CD8-positive, alpha-beta memory T cell (primary cell): ENCODE measurements around the gene SFMBT1. TPM values are rescaled to one million over a fixed set of nuclear protein-coding genes. Genes with fewer than 3 reads are reported as not detected.

Source experiments
- CTCF ChIA-PET: fragments of 350-600 bp; sonication (Branson Sonifier 250); formaldehyde crosslinking; loops from one replicate; lab custom pipeline; 2021; ENCODE audit warnings: antibody characterized with exemption; lab: Charles Lee
- POLR2A ChIA-PET: fragments of 350-600 bp; sonication (Branson Sonifier 250); formaldehyde crosslinking; loops from one replicate; lab custom pipeline; 2021; ENCODE audit warnings: antibody characterized with exemption; lab: Charles Lee
- DNase-seq, 5 donors: peaks; one replicate each; pipeline versions ENCODE4 v3.0.0 to v3.0.0-alpha.2; 2020 to 2022; ENCODE audit warnings: mixed read lengths in 1 of 5
- H3K27ac ChIP-seq: one replicate; pipeline ENCODE4 v1.7.0; 2013; ENCODE audit warnings: low read depth, mild to moderate bottlenecking, low read length, moderate library complexity
- H3K27me3 ChIP-seq: 2 replicates; pipeline ENCODE4 v1.7.0; 2013; ENCODE audit warnings: low read length, mild to moderate bottlenecking; ENCODE audit not compliant: insufficient read depth, poor library complexity, severe bottlenecking
- H3K36me3 ChIP-seq: 2 replicates; pipeline ENCODE4 v1.7.0; 2013; ENCODE audit warnings: mild to moderate bottlenecking, low read length, moderate library complexity; ENCODE audit not compliant: insufficient read depth
- H3K4me1 ChIP-seq: 2 replicates; pipeline ENCODE4 v1.7.0; 2013; ENCODE audit warnings: mild to moderate bottlenecking, low read length, moderate library complexity; ENCODE audit not compliant: insufficient read depth
- H3K4me3 ChIP-seq: 2 replicates; pipeline ENCODE4 v1.7.0; 2013; ENCODE audit warnings: mild to moderate bottlenecking, low read length
- H3K9me3 ChIP-seq: 2 replicates; pipeline ENCODE4 v1.7.0; 2013; ENCODE audit warnings: mild to moderate bottlenecking, low read length
- H3K27ac Mint-ChIP-seq, 8 donors: one replicate each; pipeline ENCODE4 v1.8.0; 2020 to 2021; ENCODE audit warnings: mixed read lengths in 8 of 8, mild to moderate bottlenecking in 6 of 8, inconsistent platforms in 3 of 8, moderate library complexity in 3 of 8
- H3K27me3 Mint-ChIP-seq, 2 donors: one replicate each; pipeline ENCODE4 v1.8.0; 2020 to 2021; ENCODE audit warnings: mixed read lengths in 2 of 2, mild to moderate bottlenecking in 1 of 2, moderate library complexity in 1 of 2
- H3K36me3 Mint-ChIP-seq, 3 donors: one replicate each; pipeline ENCODE4 v1.8.0; 2020 to 2021; ENCODE audit warnings: mixed read lengths in 3 of 3, inconsistent platforms in 1 of 3, mild to moderate bottlenecking in 1 of 3
- H3K4me1 Mint-ChIP-seq, 3 donors: one replicate each; pipeline ENCODE4 v1.8.0; 2020 to 2021; ENCODE audit warnings: mixed read lengths in 3 of 3, inconsistent platforms in 1 of 3, mild to moderate bottlenecking in 1 of 3
- H3K4me3 Mint-ChIP-seq, 7 donors: one replicate each; pipeline ENCODE4 v1.8.0; 2020 to 2021; ENCODE audit warnings: mixed read lengths in 7 of 7, mild to moderate bottlenecking in 6 of 7, moderate library complexity in 4 of 7, inconsistent platforms in 2 of 7
- H3K9me3 Mint-ChIP-seq, 5 donors: one replicate each; pipeline ENCODE4 v1.8.0; 2020 to 2022; ENCODE audit warnings: mixed read lengths in 5 of 5, mild to moderate bottlenecking in 3 of 5, moderate library complexity in 2 of 5, inconsistent platforms in 1 of 5
- polyA plus RNA-seq: library from polyadenylated mRNA; unstranded; fragments of 300-500 nt; fragmentation: Illumina TruSeq; gene quantifications from one replicate; pipeline ENCODE4 v1.2.3, GENCODE V29; 2021
- total RNA-seq, 2 experiments: library from RNA; stranded (reverse); gene quantifications; one replicate each; pipeline ENCODE4 v1.2.3, GENCODE V29; 2021

SFMBT1 gene
- total and polyA plus RNA-seq, 3 experiments from 2014 or later, result 17.0 to 21.0 (median 18.3) TPM

DNA sequence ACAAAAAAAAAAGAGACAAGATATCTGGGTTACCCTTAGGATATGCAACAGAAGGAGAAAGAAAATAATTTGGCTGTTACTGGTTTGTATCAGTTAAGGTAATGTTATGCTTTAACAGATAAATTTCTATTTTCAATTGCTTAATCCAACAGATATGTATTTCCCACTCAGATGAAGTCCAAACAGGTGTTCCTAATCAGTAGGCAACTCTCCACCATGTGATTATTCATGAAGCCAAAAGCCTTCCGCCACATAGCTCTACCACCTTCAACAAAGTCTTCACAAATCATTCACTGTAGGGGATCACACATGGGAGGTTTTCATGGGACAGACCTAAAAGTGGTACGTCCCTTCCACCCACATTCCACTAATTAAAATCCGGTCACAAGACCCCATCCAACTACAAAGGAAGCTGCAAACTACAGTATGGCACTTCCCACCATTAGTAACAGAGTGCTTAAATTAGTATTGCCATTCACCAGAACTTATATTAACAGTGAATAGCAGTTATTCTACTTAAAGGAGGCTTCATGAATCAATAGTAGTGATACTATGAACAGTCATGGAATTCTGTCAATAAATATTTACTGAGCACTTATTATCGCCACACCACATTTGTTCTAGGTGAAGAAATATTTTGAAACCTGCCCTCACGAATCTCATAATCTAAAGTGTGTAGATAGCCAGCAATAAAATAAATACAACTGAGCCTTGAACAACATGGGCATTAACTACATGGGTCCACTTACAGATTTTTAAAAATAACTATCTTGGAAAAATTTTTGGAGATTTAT, 66.5 kb downstream of the SFMBT1 start:
- peaks cover 0 to 1% of the 10 kb centered on the region in 2 donors for H3K27me3 Mint-ChIP-seq
- Histone ChIP-seq H3K4me1 (peaks cover 22% of the 10 kb centered on the region), H3K9me3 (no peaks in the 10 kb centered on the region), H3K27me3 (no peaks in the 10 kb centered on the region), H3K4me3 (no peak overlapping the region), H3K27ac (no peak overlapping the region), H3K36me3 (no peaks in the 10 kb centered on the region)
- H3K4me3 Mint-ChIP-seq, result no peak overlapping the region
- H3K27ac Mint-ChIP-seq, result no peak overlapping the region
- POLR2A ChIA-PET, result no interaction called here
- no peak for DNase-seq
- no peaks in the 10 kb centered on the region for H3K9me3 Mint-ChIP-seq
- peaks cover 0 to 3% (median 0%) of the 10 kb centered on the region in 3 donors for H3K36me3 Mint-ChIP-seq
- CTCF ChIA-PET, result interaction anchor here (1.0 kb wide), 1 partner anchor 10 kb away, joined by 3 read pairs; no protein-coding TSS in a partner anchor
- peaks cover 26 to 35% (median 29%) of the 10 kb centered on the region in 3 donors for H3K4me1 Mint-ChIP-seq

DNA sequence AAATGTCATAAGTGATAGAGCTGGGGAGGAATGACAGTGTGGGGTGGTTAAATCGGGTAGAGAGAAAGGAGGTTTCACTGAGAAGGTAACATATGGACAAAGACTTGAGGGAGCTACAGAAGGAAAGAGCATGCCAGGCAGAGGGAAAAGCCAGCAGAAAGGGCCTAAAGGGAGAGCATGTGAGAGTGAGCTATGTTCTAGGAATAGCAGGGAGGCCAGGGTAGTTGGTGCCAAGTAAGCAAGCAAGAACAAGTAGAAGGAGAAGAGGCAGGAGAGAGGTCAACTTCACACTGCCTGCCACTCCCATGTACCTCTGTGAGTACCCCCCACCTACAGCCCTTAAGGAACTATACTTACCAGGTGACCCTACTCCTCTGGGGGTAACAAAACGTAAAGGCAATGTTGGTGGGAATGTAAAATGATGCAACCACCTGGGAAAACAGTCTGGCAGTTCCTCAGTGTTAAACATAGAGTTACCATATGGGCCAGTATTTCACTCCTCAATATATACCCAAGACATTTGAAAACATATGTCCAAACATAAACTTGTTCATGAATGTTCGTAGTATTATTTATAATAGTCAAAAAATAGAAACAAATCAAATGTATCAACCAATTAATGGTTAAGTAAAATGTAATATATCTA, 67.6 kb downstream of the SFMBT1 start:
- H3K27me3 Mint-ChIP-seq, result peaks cover 0 to 1% of the 10 kb centered on the region in 2 donors
- no peaks in the 10 kb centered on the region for H3K9me3 Mint-ChIP-seq

GRCh38 chr3:52973806-52974205, 72.1 kb downstream of the SFMBT1 start:
- Mint-ChIP-seq H3K4me1 (peaks cover 5 to 19% (median 16%) of the 10 kb centered on the region in 3 donors), H3K4me3 (no peak overlapping the region), H3K27ac (peak overlapping the region in 1 of 8 donors; percentile 22), H3K27me3 (no peaks in the 10 kb centered on the region), H3K36me3 (peaks cover 0 to 5% (median 3%) of the 10 kb centered on the region in 3 donors), H3K9me3 (no peaks in the 10 kb centered on the region)
- Histone ChIP-seq H3K4me1 (no peaks in the 10 kb centered on the region), H3K27me3 (no peaks in the 10 kb centered on the region), H3K27ac (no peak overlapping the region), H3K4me3 (no peak overlapping the region), H3K9me3 (no peaks in the 10 kb centered on the region), H3K36me3 (no peaks in the 10 kb centered on the region)
- CTCF ChIA-PET, result no interaction called here
- DNase-seq, result no peak
- POLR2A ChIA-PET, result no interaction called here

More for the DNA sequence above, 67.6 kb downstream of the SFMBT1 start:
- Mint-ChIP-seq H3K27ac (peak overlapping the region in 1 of 8 donors; percentile 91), H3K4me1 (peaks cover 17 to 33% (median 26%) of the 10 kb centered on the region in 3 donors), H3K4me3 (no peak overlapping the region), H3K36me3 (peaks cover 0 to 3% (median 0%) of the 10 kb centered on the region in 3 donors)
- no peaks in the 10 kb centered on the region for H3K9me3 ChIP-seq
- DNase-seq, result no peak
- H3K36me3 ChIP-seq, result no peaks in the 10 kb centered on the region
- H3K27me3 ChIP-seq, result no peaks in the 10 kb centered on the region
- POLR2A ChIA-PET, result no interaction called here
- CTCF ChIA-PET, result no interaction called here
- H3K27ac ChIP-seq, result no peak overlapping the region
- H3K4me1 ChIP-seq, result peaks cover 12% of the 10 kb centered on the region
- H3K4me3 ChIP-seq, result no peak overlapping the region

DNA sequence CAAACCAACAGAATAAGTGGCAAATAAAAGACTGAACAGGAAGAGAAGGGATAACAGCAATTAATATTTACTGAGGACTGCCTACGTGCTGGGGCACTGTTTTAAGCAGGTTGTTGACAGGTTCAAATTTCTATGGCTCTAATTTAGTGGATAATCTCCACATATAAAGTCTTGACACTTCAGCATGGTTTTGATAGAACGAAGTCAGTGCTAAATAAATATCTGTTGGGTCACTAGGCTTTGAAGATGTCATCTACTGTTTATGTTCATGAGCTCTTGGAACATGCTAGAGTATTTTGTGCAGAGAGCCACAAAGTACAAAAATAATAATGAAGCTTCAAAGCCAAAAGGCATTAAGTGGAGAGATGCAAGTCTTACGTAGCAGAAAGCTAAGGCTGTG, 74.0 kb downstream of the SFMBT1 start:
- H3K9me3 ChIP-seq, result no peaks in the 10 kb centered on the region
- Mint-ChIP-seq H3K4me3 (no peak overlapping the region), H3K27me3 (no peaks in the 10 kb centered on the region), H3K27ac (peak overlapping the region in 1 of 8 donors; percentile 67), H3K4me1 (peaks cover 9 to 23% (median 19%) of the 10 kb centered on the region in 3 donors), H3K36me3 (peaks cover 0 to 13% (median 5%) of the 10 kb centered on the region in 3 donors), H3K9me3 (no peaks in the 10 kb centered on the region)
- no peak overlapping the region for H3K27ac ChIP-seq
- CTCF ChIA-PET, result no interaction called here
- no peaks in the 10 kb centered on the region for H3K36me3 ChIP-seq
- no peaks in the 10 kb centered on the region for H3K27me3 ChIP-seq
- POLR2A ChIA-PET, result interaction anchor here (0.5 kb wide), 1 partner anchor 25 kb away, joined by 4 read pairs; no protein-coding TSS in a partner anchor
- no peaks in the 10 kb centered on the region for H3K4me1 ChIP-seq
- DNase-seq, result no peak
- H3K4me3 ChIP-seq, result no peak overlapping the region

DNA sequence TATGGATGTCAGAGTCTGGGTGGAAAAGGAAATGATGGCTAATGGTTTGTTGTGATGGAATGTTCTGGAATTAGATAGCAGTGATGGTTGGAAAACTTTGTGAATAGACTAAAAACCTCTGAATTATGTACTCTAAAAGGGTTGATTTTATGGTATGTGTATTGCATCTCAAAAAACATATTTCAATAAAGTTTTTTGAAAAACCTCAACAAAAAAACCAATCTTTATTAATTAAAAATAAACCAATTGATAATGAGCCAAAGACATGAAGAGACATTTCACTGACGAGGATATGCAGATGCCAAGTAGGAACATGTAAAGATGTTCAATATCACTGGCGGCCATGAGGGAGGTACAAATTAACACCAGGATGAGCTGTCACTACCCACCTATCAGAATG, 78.5 kb downstream of the SFMBT1 start:
- CTCF ChIA-PET, result no interaction called here
- Histone ChIP-seq H3K4me3 (no peak overlapping the region), H3K4me1 (no peaks in the 10 kb centered on the region), H3K27ac (no peak overlapping the region), H3K36me3 (no peaks in the 10 kb centered on the region), H3K27me3 (no peaks in the 10 kb centered on the region), H3K9me3 (no peaks in the 10 kb centered on the region)
- no peak overlapping the region for H3K4me3 Mint-ChIP-seq
- H3K9me3 Mint-ChIP-seq, result no peaks in the 10 kb centered on the region
- H3K36me3 Mint-ChIP-seq, result peaks cover 0 to 18% (median 11%) of the 10 kb centered on the region in 3 donors
- no peaks in the 10 kb centered on the region for H3K27me3 Mint-ChIP-seq
- H3K27ac Mint-ChIP-seq, result peak overlapping the region in 3 of 8 donors; percentile 7 to 37 (median 19)
- DNase-seq, result no peak
- POLR2A ChIA-PET, result no interaction called here
- H3K4me1 Mint-ChIP-seq, result peaks cover 8 to 10% (median 10%) of the 10 kb centered on the region in 3 donors

GRCh38 chr3:52962160-52962559, 83.7 kb downstream of the SFMBT1 start:
- no peaks in the 10 kb centered on the region for H3K9me3 Mint-ChIP-seq
- DNase-seq, result no peak
- ChIA-PET CTCF (interaction anchor here (0.6 kb wide), 1 partner anchor 68 kb away, joined by 3 read pairs; no protein-coding TSS in a partner anchor), POLR2A (no interaction called here)
- Histone ChIP-seq H3K4me1 (no peaks in the 10 kb centered on the region), H3K27ac (no peak overlapping the region), H3K27me3 (no peaks in the 10 kb centered on the region), H3K4me3 (no peak overlapping the region), H3K9me3 (no peaks in the 10 kb centered on the region), H3K36me3 (no peaks in the 10 kb centered on the region)
- H3K4me1 Mint-ChIP-seq, result peaks cover 10 to 18% (median 14%) of the 10 kb centered on the region in 3 donors
- H3K4me3 Mint-ChIP-seq, result no peak overlapping the region
- no peak overlapping the region for H3K27ac Mint-ChIP-seq
- peaks cover 10 to 27% (median 13%) of the 10 kb centered on the region in 3 donors for H3K36me3 Mint-ChIP-seq
- no peaks in the 10 kb centered on the region for H3K27me3 Mint-ChIP-seq

DNA sequence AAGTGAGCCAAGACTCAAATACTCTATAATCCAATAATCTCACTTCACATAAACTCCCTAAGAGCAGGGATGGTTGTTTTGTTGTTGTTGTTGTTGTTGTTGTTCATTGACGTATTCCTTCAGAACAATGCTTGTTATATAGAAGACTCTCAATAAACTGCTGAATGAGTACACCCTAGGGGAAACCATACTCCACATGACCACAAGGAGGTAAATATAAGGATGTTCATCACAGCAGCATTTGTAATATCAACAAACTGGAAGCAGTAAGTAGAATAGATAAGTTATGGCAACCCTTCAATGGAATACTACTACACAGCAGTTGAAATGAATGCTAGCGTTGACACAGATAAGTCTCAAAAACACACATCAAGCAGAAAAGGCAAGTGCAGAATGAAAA, 86.1 kb downstream of the SFMBT1 start:
- no peak overlapping the region for H3K27ac ChIP-seq
- peaks cover 10 to 28% (median 15%) of the 10 kb centered on the region in 3 donors for H3K36me3 Mint-ChIP-seq
- peaks cover 22 to 31% (median 22%) of the 10 kb centered on the region in 3 donors for H3K4me1 Mint-ChIP-seq
- no peak for DNase-seq
- no peaks in the 10 kb centered on the region for H3K9me3 Mint-ChIP-seq
- H3K27ac Mint-ChIP-seq, result no peak overlapping the region
- no peak overlapping the region for H3K4me3 ChIP-seq
- no peaks in the 10 kb centered on the region for H3K27me3 ChIP-seq
- H3K4me1 ChIP-seq, result no peaks in the 10 kb centered on the region
- H3K27me3 Mint-ChIP-seq, result no peaks in the 10 kb centered on the region
- H3K9me3 ChIP-seq, result no peaks in the 10 kb centered on the region
- ChIA-PET POLR2A (no interaction called here), CTCF (no interaction called here)
- H3K4me3 Mint-ChIP-seq, result no peak overlapping the region
- H3K36me3 ChIP-seq, result no peaks in the 10 kb centered on the region

GRCh38 chr3:52939600-52939999, 106.3 kb downstream of the SFMBT1 start:
- POLR2A ChIA-PET, result no interaction called here
- no peaks in the 10 kb centered on the region for H3K9me3 ChIP-seq
- H3K4me1 ChIP-seq, result no peaks in the 10 kb centered on the region
- CTCF ChIA-PET, result no interaction called here
- H3K27me3 Mint-ChIP-seq, result no peaks in the 10 kb centered on the region
- DNase-seq, result no peak
- no peaks in the 10 kb centered on the region for H3K9me3 Mint-ChIP-seq
- peaks cover 3 to 26% (median 13%) of the 10 kb centered on the region in 3 donors for H3K36me3 Mint-ChIP-seq
- no peak overlapping the region for H3K4me3 Mint-ChIP-seq
- H3K27ac Mint-ChIP-seq, result no peak overlapping the region
- peaks cover 3 to 7% (median 3%) of the 10 kb centered on the region in 3 donors for H3K4me1 Mint-ChIP-seq
- H3K36me3 ChIP-seq, result peaks cover 4% of the 10 kb centered on the region
- H3K27me3 ChIP-seq, result no peaks in the 10 kb centered on the region
- H3K4me3 ChIP-seq, result no peak overlapping the region
- no peak overlapping the region for H3K27ac ChIP-seq
